ENCODE results near the gene NKD2. TPM values are rescaled to one million over a fixed set of nuclear protein-coding genes. Genes with fewer than 3 reads are reported as not detected.

NKD2 gene
- total and polyA plus RNA-seq, 9 of the 15 experiments (the other 6 are each of a cell fraction or from before 2014, with no cell fraction given): 0.09 to 0.64 (median 0.27) TPM; not detected in 5

- no peak; the same call in 2 of the 3 replicates for ATAC-seq
- POLR2A ChIA-PET: interaction anchor here (0.6 kb wide), 1 partner anchor 42 kb away, joined by 4 read pairs; no protein-coding TSS in a partner anchor
- in situ Hi-C loops (cut with MboI): no loop called here
- no peak for TF ChIP-seq ZNF24 (IDR thresholded peaks at IDR 0.05)
- no peak for TF ChIP-seq NR2C2 (CRISPR knock-in tag; IDR thresholded peaks at IDR 0.05)
- TF ChIP-seq NR2C2 (tag; IDR thresholded peaks at IDR 0.05): no peak
- no peak for TF ChIP-seq ZNF766 (CRISPR knock-in tag; conservative IDR thresholded peaks at IDR 0.05)
- TF ChIP-seq ASH1L (IDR thresholded peaks at IDR 0.05; ENCODE audit: borderline replicate concordance, low read depth, partially characterized antibody): no peak
- TF ChIP-seq, protein P1, sequence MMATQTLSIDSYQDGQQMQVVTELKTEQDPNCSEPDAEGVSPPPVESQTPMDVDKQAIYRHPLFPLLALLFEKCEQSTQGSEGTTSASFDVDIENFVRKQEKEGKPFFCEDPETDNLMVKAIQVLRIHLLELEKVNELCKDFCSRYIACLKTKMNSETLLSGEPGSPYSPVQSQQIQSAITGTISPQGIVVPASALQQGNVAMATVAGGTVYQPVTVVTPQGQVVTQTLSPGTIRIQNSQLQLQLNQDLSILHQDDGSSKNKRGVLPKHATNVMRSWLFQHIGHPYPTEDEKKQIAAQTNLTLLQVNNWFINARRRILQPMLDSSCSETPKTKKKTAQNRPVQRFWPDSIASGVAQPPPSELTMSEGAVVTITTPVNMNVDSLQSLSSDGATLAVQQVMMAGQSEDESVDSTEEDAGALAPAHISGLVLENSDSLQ (IDR thresholded peaks at IDR 0.05): peak; percentile 32; the same call in 1 of the 2 replicates
- TF ChIP-seq, protein P2, sequence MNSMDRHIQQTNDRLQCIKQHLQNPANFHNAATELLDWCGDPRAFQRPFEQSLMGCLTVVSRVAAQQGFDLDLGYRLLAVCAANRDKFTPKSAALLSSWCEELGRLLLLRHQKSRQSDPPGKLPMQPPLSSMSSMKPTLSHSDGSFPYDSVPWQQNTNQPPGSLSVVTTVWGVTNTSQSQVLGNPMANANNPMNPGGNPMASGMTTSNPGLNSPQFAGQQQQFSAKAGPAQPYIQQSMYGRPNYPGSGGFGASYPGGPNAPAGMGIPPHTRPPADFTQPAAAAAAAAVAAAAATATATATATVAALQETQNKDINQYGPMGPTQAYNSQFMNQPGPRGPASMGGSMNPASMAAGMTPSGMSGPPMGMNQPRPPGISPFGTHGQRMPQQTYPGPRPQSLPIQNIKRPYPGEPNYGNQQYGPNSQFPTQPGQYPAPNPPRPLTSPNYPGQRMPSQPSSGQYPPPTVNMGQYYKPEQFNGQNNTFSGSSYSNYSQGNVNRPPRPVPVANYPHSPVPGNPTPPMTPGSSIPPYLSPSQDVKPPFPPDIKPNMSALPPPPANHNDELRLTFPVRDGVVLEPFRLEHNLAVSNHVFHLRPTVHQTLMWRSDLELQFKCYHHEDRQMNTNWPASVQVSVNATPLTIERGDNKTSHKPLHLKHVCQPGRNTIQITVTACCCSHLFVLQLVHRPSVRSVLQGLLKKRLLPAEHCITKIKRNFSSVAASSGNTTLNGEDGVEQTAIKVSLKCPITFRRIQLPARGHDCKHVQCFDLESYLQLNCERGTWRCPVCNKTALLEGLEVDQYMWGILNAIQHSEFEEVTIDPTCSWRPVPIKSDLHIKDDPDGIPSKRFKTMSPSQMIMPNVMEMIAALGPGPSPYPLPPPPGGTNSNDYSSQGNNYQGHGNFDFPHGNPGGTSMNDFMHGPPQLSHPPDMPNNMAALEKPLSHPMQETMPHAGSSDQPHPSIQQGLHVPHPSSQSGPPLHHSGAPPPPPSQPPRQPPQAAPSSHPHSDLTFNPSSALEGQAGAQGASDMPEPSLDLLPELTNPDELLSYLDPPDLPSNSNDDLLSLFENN (IDR thresholded peaks at IDR 0.05; ENCODE audit: low read depth in 2 of 2, low read length in 2 of 2): no peak
- no peak for TF ChIP-seq YY1 (IDR thresholded peaks at IDR 0.05; ENCODE audit: borderline replicate concordance in 1 of 3, control insufficient read depth in 1 of 3, extremely low read depth in 1 of 3, insufficient read depth in 3 of 3, insufficient read length in 1 of 3, insufficient replicate concordance in 2 of 3, low read depth in 1 of 3, low read length in 2 of 3)
- TF ChIP-seq TRIM24 (IDR thresholded peaks at IDR 0.05): no peak
- TF ChIP-seq KLF6 (CRISPR knock-in tag; IDR thresholded peaks at IDR 0.05; ENCODE audit: borderline replicate concordance): no peak
- no peak for TF ChIP-seq SRF (CRISPR knock-in tag; IDR thresholded peaks at IDR 0.05)
- TF ChIP-seq, protein P3, sequence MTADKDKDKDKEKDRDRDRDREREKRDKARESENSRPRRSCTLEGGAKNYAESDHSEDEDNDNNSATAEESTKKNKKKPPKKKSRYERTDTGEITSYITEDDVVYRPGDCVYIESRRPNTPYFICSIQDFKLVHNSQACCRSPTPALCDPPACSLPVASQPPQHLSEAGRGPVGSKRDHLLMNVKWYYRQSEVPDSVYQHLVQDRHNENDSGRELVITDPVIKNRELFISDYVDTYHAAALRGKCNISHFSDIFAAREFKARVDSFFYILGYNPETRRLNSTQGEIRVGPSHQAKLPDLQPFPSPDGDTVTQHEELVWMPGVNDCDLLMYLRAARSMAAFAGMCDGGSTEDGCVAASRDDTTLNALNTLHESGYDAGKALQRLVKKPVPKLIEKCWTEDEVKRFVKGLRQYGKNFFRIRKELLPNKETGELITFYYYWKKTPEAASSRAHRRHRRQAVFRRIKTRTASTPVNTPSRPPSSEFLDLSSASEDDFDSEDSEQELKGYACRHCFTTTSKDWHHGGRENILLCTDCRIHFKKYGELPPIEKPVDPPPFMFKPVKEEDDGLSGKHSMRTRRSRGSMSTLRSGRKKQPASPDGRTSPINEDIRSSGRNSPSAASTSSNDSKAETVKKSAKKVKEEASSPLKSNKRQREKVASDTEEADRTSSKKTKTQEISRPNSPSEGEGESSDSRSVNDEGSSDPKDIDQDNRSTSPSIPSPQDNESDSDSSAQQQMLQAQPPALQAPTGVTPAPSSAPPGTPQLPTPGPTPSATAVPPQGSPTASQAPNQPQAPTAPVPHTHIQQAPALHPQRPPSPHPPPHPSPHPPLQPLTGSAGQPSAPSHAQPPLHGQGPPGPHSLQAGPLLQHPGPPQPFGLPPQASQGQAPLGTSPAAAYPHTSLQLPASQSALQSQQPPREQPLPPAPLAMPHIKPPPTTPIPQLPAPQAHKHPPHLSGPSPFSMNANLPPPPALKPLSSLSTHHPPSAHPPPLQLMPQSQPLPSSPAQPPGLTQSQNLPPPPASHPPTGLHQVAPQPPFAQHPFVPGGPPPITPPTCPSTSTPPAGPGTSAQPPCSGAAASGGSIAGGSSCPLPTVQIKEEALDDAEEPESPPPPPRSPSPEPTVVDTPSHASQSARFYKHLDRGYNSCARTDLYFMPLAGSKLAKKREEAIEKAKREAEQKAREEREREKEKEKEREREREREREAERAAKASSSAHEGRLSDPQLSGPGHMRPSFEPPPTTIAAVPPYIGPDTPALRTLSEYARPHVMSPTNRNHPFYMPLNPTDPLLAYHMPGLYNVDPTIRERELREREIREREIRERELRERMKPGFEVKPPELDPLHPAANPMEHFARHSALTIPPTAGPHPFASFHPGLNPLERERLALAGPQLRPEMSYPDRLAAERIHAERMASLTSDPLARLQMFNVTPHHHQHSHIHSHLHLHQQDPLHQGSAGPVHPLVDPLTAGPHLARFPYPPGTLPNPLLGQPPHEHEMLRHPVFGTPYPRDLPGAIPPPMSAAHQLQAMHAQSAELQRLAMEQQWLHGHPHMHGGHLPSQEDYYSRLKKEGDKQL (CRISPR knock-in tag; IDR thresholded peaks at IDR 0.05; ENCODE audit: borderline replicate concordance): no peak
Observed at GRCh38 chr5:1075555-1075881, 66.9 kb downstream of the NKD2 start.

More at GRCh38 chr5:1075555-1075881, 66.9 kb downstream of the NKD2 start:
- CTCF ChIA-PET (ENCODE audit: low intra/inter-chr PET ratio): no interaction called here
- Histone ChIP-seq H3K27me3 (ENCODE audit: control insufficient read depth in 2 of 2, insufficient read depth in 2 of 2, low read length in 2 of 2) (peaks cover 0 to 37% of the 10 kb centered on the region in 2 experiments; a peak in 2 of 5 replicates), H2AFZ (ENCODE audit: low read depth, low read length) (no peak overlapping the region), H3K4me2 (ENCODE audit: insufficient read depth, low read length) (no peak overlapping the region), H3K9ac (ENCODE audit: insufficient read depth in 1 of 2, low read depth in 2 of 2, low read length in 2 of 2) (no peak overlapping the region), H4K20me1 (replicated peaks; ENCODE audit: control insufficient read depth, insufficient read depth, low read length) (peaks cover 6% of the 10 kb centered on the region), H3K27ac (ENCODE audit: extremely low read depth, low read depth, low read length) (no peak overlapping the region), H3K4me1 (replicated peaks in 1 of 2; ENCODE audit: control insufficient read depth in 2 of 2, insufficient read depth in 2 of 2, low read length in 2 of 2) (peaks cover 0 to 47% of the 10 kb centered on the region in 2 experiments; a peak in 2 of 5 replicates), H3K79me2 (ENCODE audit: control insufficient read depth, insufficient read depth, low read length) (no peaks in the 10 kb centered on the region), H3K9me3 (replicated peaks; ENCODE audit: control insufficient read depth, insufficient read depth, low read depth, low read length) (no peaks in the 10 kb centered on the region), H3K9me1 (ENCODE audit: control insufficient read depth, insufficient read depth, low read length) (no peaks in the 10 kb centered on the region), H3K4me3 (no peak overlapping the region), H3K36me3 (ENCODE audit: control insufficient read depth, insufficient read depth, low read length) (no peaks in the 10 kb centered on the region)
- BruUV-seq (replicated peaks): no TSS peak
- FAIRE-seq: no peak
- no peak for DNase-seq (ENCODE audit: extremely low read depth in 1 of 4, low spot score in 3 of 4)
- intact Hi-C loops (cut with micrococcal nuclease): no loop called here
- WGBS (ENCODE audit: insufficient coverage, low coverage, missing lambda C conversion rate): 11% methylated on average over 10 of the region's 10 CpGs

All from K562 (cell line).